DLD1 (cell line): ENCODE measurements around the gene ZDHHC11B.
"Not testable (repeated sequence)": the region's sequence is repeated elsewhere in the genome, so short reads cannot be mapped to it uniquely, and the experiment has no call there.

Experiments
- in situ Hi-C: cut with HindIII; loops from 2 replicates; pipeline ENCODE4 v1.10.0; 2017; ENCODE audit warnings: low sequenced_read_pairs

Gene ZDHHC11B

GRCh38 chr5:686936-687335, 97.6 kb downstream of the ZDHHC11B start:
- in situ Hi-C loops, result not testable (repeated sequence)

- in situ Hi-C loops, result not testable (repeated sequence)
Observed at GRCh38 chr5:686172-686523, 98.4 kb downstream of the ZDHHC11B start.

GRCh38 chr5:685262-686171, 99.0 kb downstream of the ZDHHC11B start:
- in situ Hi-C loops, result no loop called here

DNA sequence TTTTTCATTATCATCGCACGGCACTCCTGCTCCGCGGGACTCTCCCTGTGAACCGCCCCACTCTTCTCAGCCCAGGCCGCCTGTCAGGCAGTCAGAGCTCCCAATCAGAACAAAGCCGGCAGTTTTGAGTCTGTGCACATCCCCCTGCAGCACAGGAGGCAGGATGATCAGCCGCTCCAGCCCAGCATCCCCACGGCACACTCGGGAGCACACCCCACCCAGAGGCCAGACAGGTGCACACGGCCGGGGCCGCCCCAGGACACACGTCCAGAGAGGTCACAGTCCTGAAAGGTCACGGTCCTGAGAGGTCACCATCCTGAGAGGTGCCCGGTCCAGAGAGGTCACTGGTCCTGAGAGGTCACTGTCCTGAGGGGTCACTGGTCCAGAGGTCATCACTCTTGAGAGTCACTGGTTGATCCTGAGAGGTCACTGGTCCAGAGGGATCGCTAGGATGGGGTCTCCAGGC, 99.7 kb downstream of the ZDHHC11B start:
- in situ Hi-C loops, result no loop called here

DNA sequence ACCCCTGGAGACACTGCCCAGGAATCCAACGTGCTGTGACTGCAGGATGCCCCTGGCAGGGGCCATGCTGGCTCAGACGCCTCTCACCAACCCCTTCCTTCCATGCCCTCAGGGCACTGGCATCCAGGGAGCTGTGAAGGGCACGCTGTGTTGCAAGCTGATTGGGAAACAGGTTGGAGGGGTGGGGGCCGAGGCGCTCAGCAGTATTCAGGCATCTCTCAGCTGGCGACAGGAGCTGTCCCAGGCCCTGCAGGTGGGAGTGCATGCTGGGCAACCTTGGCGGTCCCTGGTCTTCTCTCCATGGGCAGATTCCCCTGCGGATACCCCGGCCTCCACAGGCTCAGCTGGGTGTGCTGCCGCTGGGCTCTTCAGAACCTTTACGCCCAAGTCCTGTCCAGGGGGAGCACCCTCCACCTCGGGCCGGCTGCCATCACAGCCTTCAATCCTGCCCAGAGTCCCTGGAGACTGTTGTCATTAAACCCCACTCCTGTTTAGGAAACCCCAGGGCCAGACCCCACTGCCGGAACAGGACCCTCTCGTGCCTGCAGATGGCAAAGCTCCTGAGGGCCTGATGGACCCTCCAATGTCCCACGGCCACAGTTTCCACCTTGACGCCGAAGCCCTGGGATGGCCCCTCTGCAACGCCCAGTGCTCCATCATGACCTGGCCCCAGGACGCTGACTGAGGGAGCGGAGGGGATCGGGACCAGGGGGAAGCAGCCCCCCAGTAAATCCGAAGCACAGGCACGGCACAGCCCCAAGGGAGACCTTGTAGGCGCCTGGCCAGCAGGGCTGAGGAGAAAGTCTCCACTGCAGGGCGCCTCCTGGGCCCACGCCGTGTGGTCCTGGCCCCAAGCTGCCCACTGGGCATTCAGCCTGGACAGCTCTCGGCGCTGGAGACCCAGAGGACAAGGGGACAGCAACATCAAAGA, 100.7 kb downstream of the ZDHHC11B start:
- in situ Hi-C loops, result no loop called here

DNA sequence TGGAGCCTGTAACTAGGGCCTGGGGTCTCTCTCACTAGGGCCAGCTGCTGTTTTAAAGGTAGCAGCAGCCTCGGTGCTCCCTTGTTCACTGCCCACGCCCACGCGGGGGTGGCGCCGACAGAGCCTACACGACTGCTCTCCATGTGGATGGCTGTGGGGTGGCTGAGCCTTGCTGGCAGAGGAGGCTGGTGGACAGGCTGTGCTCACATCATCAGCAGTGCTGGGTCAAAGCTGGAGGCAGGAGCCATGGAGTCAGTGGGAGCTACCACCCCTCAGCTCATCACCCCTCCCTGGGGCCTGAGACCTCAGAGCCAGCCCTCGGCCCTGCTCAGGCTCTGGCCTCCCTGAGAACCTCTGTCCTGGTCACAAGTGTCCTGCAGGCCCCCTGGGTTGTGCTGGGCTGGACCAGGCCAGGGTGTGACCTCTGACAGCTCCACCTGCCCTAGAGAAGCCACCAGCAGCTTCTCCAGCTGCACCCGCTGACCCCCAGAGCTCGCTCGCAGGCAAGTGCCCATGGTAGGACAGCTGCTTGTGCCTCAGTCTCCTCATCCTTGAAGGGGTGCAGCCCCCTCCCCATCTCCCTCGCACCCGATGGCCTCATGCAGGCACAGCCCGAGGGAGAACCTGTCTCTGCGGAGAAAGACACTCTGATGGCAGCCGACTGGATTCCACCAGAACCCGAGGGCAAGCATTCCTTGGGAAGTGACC, 101.7 kb downstream of the ZDHHC11B start:
- in situ Hi-C loops, result not testable (repeated sequence)

GRCh38 chr5:682216-682615, 102.3 kb downstream of the ZDHHC11B start:
- in situ Hi-C loops, result not testable (repeated sequence)

GRCh38 chr5:681317-682191, 103.0 kb downstream of the ZDHHC11B start:
- in situ Hi-C loops, result not testable (repeated sequence)

DNA sequence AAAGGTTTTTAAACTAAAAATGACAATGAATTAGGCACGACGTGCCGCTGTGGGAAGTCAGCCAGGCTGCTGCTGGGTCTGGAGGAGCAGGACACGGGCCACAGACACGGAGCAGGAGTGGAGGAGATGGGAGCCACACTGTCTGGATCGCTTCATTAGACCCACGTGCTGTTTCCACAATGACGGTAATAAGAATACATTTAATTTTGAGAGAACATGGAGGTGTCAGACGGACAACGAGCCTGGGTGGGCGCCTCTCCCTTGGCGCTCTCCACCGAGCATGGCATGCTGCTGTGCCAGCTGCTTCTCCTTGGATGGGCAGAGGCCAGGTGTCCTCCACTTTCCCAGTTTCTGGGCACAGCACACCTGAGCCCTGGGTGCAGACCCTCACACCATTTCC, 103.7 kb downstream of the ZDHHC11B start:
- in situ Hi-C loops, result not testable (repeated sequence)

GRCh38 chr5:680118-680795, 104.3 kb downstream of the ZDHHC11B start:
- in situ Hi-C loops, result not testable (repeated sequence)

DNA sequence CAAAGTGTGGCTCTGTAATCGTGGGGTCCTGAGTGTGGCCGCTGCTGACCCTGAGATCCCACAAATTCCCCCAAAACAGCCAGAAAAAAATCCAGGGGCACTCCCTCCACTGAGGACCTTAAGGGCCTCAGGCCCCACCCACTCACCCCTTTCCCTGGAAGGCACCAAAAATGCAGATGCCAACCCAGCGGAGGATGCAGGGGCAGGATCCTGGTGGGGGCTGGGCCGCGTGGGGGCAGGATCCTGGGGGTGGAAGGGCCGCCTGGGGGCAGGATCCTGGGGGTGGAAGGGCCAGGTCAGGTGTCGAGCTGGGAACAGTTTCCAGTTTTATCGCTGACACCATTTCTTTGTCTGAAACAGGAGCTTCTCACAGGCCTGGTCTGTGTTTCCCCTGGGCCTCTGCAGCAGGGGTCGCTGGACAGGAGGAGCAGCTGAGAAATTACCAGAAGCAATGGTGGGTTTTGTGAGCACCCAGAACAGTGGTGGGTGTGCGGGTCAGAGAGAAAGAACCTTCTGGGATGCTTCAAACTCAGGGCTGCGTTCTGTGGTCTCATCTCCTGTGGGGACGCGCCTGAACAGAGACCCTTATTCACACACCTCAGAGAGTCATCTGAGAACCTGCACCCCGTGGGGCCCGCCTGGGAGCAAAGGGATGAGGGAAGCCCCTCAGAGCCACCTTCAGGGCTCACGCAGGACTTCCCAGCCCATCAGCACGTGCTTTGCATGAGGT, 105.2 kb downstream of the ZDHHC11B start:
- in situ Hi-C loops, result not testable (repeated sequence)

- in situ Hi-C loops, result not testable (repeated sequence)
Observed at GRCh38 chr5:678521-678920, 106.0 kb downstream of the ZDHHC11B start.

- in situ Hi-C loops, result no loop called here
Observed at GRCh38 chr5:677131-678101, 107.1 kb downstream of the ZDHHC11B start.

DNA sequence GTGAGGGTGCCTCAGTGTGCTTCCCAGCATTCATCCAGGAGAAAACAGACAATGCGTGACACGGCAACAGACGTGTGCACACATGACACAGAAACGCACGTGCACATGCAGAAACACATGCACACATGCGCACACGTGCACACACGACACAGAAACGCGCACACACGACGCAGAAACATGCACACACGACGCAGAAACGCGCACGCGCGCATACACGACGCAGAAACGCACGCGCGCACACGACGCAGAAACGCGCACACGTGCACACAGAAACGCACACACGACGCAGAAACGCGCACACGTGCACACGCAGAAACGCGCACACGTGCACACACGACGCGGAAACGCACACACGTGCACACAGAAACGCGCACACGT, 107.8 kb downstream of the ZDHHC11B start:
- in situ Hi-C loops, result no loop called here

GRCh38 chr5:675871-676698, 108.4 kb downstream of the ZDHHC11B start:
- in situ Hi-C loops, result no loop called here

- in situ Hi-C loops, result no loop called here
Observed at GRCh38 chr5:675111-675870, 109.2 kb downstream of the ZDHHC11B start.
